Measurements from ENCODE around the gene SLC39A11. TPM values are rescaled to one million over a fixed set of nuclear protein-coding genes. Genes with fewer than 3 reads are reported as not detected.
"Not testable (repeated sequence)": the region's sequence is repeated elsewhere in the genome, so short reads cannot be mapped to it uniquely, and the experiment has no call there.

The SLC39A11 gene
- total RNA-seq, 1 experiment from 2014 or later: 18.6 TPM

GRCh38 chr17:73062726-73063125 is 29.8 kb downstream of the SLC39A11 start:
- Histone ChIP-seq H3K27ac (ENCODE audit: low read depth, low read length, poor library complexity, severe bottlenecking) (no peak overlapping the region), H3K27me3 (replicated peaks; ENCODE audit: insufficient read depth, low read depth, low read length, poor library complexity) (no peaks in the 10 kb centered on the region), H3K4me3 (ENCODE audit: low read depth, low read length, poor library complexity, severe bottlenecking) (no peak overlapping the region), H3K9me3 (ENCODE audit: low read depth, low read length, poor library complexity, severe bottlenecking) (no peaks in the 10 kb centered on the region), H3K4me1 (ENCODE audit: insufficient read depth, low read length, poor library complexity, severe bottlenecking) (no peaks in the 10 kb centered on the region), H3K36me3 (ENCODE audit: insufficient read depth, low read length, poor library complexity, severe bottlenecking) (no peaks in the 10 kb centered on the region)
- ChIA-PET CTCF (no interaction called here), POLR2A (ENCODE audit: low non-redundant PET) (no interaction called here)
- no peak for DNase-seq (ENCODE audit: low spot score)
- TF ChIP-seq CTCF (conservative IDR thresholded peaks at IDR 0.05; ENCODE audit: low read depth, low read length) (no peak), EZH2 (IDR thresholded peaks at IDR 0.05; ENCODE audit: borderline replicate concordance, low read depth, low read length, poor library complexity, severe bottlenecking) (no peak)
- intact Hi-C loops (cut with micrococcal nuclease; ENCODE audit: unreplicated experiment): no loop called here
- no TSS peak for BruUV-seq (replicated peaks)

GRCh38 chr17:73061161-73061560 is 31.3 kb downstream of the SLC39A11 start:
- Histone ChIP-seq H3K27ac (ENCODE audit: low read depth, low read length, poor library complexity, severe bottlenecking) (no peak overlapping the region), H3K27me3 (replicated peaks; ENCODE audit: insufficient read depth, low read depth, low read length, poor library complexity) (no peaks in the 10 kb centered on the region), H3K4me1 (ENCODE audit: insufficient read depth, low read length, poor library complexity, severe bottlenecking) (no peaks in the 10 kb centered on the region), H3K4me3 (ENCODE audit: low read depth, low read length, poor library complexity, severe bottlenecking) (no peak overlapping the region), H3K36me3 (ENCODE audit: insufficient read depth, low read length, poor library complexity, severe bottlenecking) (no peaks in the 10 kb centered on the region), H3K9me3 (ENCODE audit: low read depth, low read length, poor library complexity, severe bottlenecking) (no peaks in the 10 kb centered on the region)
- CTCF ChIA-PET: no interaction called here
- BruUV-seq (replicated peaks): no TSS peak
- POLR2A ChIA-PET (ENCODE audit: low non-redundant PET): no interaction called here
- TF ChIP-seq EZH2 (IDR thresholded peaks at IDR 0.05; ENCODE audit: borderline replicate concordance, low read depth, low read length, poor library complexity, severe bottlenecking): no peak
- TF ChIP-seq CTCF (conservative IDR thresholded peaks at IDR 0.05; ENCODE audit: low read depth, low read length): no peak
- intact Hi-C loops (cut with micrococcal nuclease; ENCODE audit: unreplicated experiment): no loop called here
- DNase-seq (ENCODE audit: low spot score): no peak

- no peak overlapping the region for H3K27ac ChIP-seq (ENCODE audit: low read depth, low read length, poor library complexity, severe bottlenecking)
- no peaks in the 10 kb centered on the region for H3K27me3 ChIP-seq (replicated peaks; ENCODE audit: insufficient read depth, low read depth, low read length, poor library complexity)
- H3K9me3 ChIP-seq (ENCODE audit: low read depth, low read length, poor library complexity, severe bottlenecking): no peaks in the 10 kb centered on the region
- H3K4me1 ChIP-seq (ENCODE audit: insufficient read depth, low read length, poor library complexity, severe bottlenecking): no peaks in the 10 kb centered on the region
- intact Hi-C loops (cut with micrococcal nuclease; ENCODE audit: unreplicated experiment): no loop called here
- no peak overlapping the region for H3K4me3 ChIP-seq (ENCODE audit: low read depth, low read length, poor library complexity, severe bottlenecking)
- BruUV-seq (replicated peaks): no TSS peak
- H3K36me3 ChIP-seq (ENCODE audit: insufficient read depth, low read length, poor library complexity, severe bottlenecking): no peaks in the 10 kb centered on the region
- ChIA-PET CTCF (no interaction called here), POLR2A (ENCODE audit: low non-redundant PET) (no interaction called here)
- DNase-seq (ENCODE audit: low spot score): no peak
- no peak for TF ChIP-seq CTCF (conservative IDR thresholded peaks at IDR 0.05; ENCODE audit: low read depth, low read length)
- no peak for TF ChIP-seq EZH2 (IDR thresholded peaks at IDR 0.05; ENCODE audit: borderline replicate concordance, low read depth, low read length, poor library complexity, severe bottlenecking)
These were observed 31.8 kb downstream of the SLC39A11 start for GRCh38 chr17:73060721-73061120.

- H3K36me3 ChIP-seq (ENCODE audit: insufficient read depth, low read length, poor library complexity, severe bottlenecking); H3K9me3 ChIP-seq (ENCODE audit: low read depth, low read length, poor library complexity, severe bottlenecking); BruUV-seq (replicated peaks); H3K4me1 ChIP-seq (ENCODE audit: insufficient read depth, low read length, poor library complexity, severe bottlenecking); CTCF ChIA-PET; POLR2A ChIA-PET (ENCODE audit: low non-redundant PET); H3K27ac ChIP-seq (ENCODE audit: low read depth, low read length, poor library complexity, severe bottlenecking); H3K4me3 ChIP-seq (ENCODE audit: low read depth, low read length, poor library complexity, severe bottlenecking); H3K27me3 ChIP-seq (replicated peaks; ENCODE audit: insufficient read depth, low read depth, low read length, poor library complexity); intact Hi-C loops (cut with micrococcal nuclease; ENCODE audit: unreplicated experiment); DNase-seq (ENCODE audit: low spot score): not testable (repeated sequence)
These were observed 32.8 kb downstream of the SLC39A11 start for GRCh38 chr17:73059713-73060112.
